Activated T-helper 2 cell treated with anti-CD3 and anti-CD28 coated beads, Interferon-gamma antibody, Interleukin-2, Interleukin-4, amounts not matched to agents 10 μg/mL and 5 μg/mL and 100 μg/mL, durations not matched to agents 14 hours and 24 hours and 36 hours (primary cell): ENCODE data around the gene CCDC183. TPM values are rescaled to one million over a fixed set of nuclear protein-coding genes. Genes with fewer than 3 reads are reported as not detected.
"Not testable (repeated sequence)": the region's sequence is repeated elsewhere in the genome, so short reads cannot be mapped to it uniquely, and the experiment has no call there.

Source experiments
- DNase-seq: peaks from one replicate; pipeline ENCODE4 v3.0.0; 2021; ENCODE audit warnings: low spot score
- H3K27ac Mint-ChIP-seq: one replicate; pipeline ENCODE4 v1.8.0; 2021; ENCODE audit warnings: mixed read lengths
- H3K27me3 Mint-ChIP-seq: one replicate; pipeline ENCODE4 v1.8.0; 2021; ENCODE audit warnings: low read depth, mixed read lengths
- H3K36me3 Mint-ChIP-seq: one replicate; pipeline ENCODE4 v1.8.0; 2021; ENCODE audit warnings: low read depth, mixed read lengths
- H3K4me1 Mint-ChIP-seq: one replicate; pipeline ENCODE4 v1.8.0; 2021; ENCODE audit warnings: low read depth, mixed read lengths
- H3K4me3 Mint-ChIP-seq: one replicate; pipeline ENCODE4 v1.8.0; 2021; ENCODE audit warnings: low read depth, mild to moderate bottlenecking, moderate library complexity, mixed read lengths
- H3K9me3 Mint-ChIP-seq: one replicate; pipeline ENCODE4 v1.8.0; 2021; ENCODE audit warnings: mixed read lengths
- intact Hi-C: fragments of 100-400 bp; cut with micrococcal nuclease; formaldehyde crosslinking; loops from one replicate; pipeline ENCODE4 v1.15.1; 2023
- total RNA-seq: library from RNA; stranded (reverse); gene quantifications from 2 replicates; pipeline ENCODE4 v1.2.3, GENCODE V29; 2022

CCDC183 gene
- total RNA-seq, 1 donor from 2014 or later, result not detected

DNA sequence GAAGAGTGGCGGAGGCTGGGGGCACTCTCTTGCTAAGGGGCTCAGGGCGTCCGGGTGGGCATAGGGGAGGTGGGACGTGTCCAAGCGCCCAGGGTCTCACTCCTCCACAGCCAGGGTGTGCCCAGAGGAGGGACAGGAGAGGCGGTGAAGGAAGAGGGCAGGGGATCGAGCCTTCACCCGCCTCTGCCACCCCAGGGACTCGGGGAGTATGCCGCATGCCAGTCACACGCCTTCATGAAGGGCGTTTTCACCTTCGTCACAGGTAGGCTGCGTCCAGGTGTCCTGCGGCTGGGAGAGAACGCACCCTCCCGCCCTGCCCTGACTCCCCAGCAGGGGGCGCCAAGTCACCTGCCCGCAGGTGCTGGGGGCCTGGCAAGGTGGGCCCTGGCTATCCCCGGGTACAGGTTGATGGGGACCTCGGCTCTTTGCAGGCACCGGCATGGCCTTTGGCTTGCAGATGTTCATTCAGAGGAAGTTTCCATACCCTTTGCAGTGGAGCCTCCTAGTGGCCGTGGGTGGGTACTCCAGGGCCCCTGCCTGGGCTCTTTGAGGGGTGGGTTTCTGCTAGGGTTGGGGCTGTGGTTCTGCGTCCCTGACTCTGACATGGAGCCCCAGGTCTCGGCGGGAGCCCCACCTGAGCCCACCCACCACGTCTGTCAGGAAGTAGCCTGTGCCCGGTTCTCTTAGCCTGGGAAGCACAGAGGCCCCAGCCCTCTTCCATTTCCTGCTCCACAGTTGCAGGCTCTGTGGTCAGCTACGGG is 4.4 kb upstream of the CCDC183 start:
- intact Hi-C loops, result loop anchor here (1.0 to 2.0 kb wide), 3 partner anchors 9 to 201 kb away; partner anchors contain the start of genes PAXX and PHPT1
- Mint-ChIP-seq H3K27me3 (peaks cover 9% of the 10 kb centered on the region), H3K36me3 (peaks cover 9% of the 10 kb centered on the region), H3K27ac (peak overlapping the region; percentile 80), H3K4me3 (peak overlapping the region; percentile 80), H3K9me3 (no peaks in the 10 kb centered on the region), H3K4me1 (peaks cover 23% of the 10 kb centered on the region)
- peak; percentile 60 for DNase-seq

DNA sequence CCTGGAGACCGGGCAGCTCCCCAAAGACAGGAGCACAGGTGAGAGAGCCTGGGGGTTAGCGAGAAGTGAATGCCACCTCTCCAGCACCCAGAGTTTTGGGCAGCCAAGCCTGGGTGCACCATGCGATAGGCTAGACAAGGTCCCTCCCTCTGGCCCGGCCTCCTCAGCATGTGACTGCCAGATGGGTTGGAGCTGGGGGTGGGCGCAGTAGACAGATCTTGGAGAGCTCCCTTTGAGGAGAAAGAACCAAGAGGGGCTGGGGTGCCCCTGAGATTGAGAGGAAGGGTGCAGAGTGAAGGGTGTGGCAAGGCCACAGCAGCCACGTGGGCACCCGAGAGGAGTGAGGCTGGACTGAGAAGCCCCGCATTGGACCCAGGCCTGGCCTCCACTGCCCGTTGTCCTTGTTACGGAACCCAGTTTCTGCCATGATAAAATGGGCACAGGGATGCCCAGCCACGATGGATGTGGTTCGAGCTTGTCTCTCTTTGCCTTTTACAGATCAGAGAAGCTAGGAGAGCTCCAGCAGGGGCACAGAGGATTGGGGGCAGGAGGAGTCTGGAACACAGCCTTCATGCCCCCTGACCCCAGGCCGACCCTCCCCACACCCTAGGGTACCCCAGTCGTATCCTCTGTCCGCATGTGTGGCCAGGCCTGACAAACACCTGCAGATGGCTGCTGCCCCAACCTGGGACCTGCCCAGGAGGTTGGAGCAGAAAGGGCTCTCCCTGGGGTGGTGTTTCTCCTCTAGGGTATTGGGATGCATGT is 3.6 kb upstream of the CCDC183 start:
- Mint-ChIP-seq H3K4me1 (peaks cover 20% of the 10 kb centered on the region), H3K9me3 (no peaks in the 10 kb centered on the region), H3K4me3 (peak overlapping the region; percentile 80), H3K36me3 (peaks cover 9% of the 10 kb centered on the region), H3K27ac (peak overlapping the region; percentile 40), H3K27me3 (peaks cover 11% of the 10 kb centered on the region)
- DNase-seq, result no peak
- intact Hi-C loops, result no loop called here

DNA sequence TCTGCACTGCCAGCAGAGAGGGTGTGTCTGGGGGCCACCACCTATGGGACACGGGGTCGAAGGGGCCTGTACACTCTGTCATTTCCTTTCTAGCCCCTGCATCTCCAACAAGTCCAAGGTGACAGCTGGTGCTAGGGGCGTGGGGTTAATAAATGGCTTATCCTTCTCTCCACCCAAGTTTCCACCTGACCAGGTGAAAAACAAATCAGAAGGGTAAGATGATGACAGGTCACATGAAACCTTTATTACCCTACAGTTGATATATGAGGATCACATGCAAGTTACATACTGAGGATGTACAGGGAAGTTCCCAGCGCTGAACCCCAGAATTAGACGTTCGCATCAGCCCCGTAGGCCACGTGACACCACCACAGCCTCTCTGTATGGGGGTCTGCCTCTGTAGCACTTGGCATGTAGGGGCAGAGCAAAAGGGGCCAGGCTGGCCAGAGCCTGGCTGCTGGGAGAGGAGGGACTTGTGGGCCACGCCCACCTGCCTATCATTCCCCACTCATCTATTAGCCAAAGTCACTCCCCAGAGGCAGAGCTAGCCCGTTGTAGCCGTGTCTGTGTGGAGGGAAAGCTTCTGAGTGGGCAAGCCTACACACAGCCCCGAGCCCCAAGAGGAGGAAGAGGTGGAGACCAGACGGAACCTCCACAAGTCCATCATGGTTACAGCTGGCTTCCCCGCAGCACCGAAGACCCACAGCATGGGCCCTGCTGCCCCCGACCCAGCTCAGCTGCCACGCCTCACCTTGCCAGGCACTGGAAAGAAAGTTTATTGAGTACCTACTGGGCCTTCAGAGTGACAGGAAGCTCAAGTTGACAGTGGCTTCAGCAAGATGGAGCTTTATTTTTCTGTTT is 2.8 kb upstream of the CCDC183 start:
- Mint-ChIP-seq H3K27ac (no peak overlapping the region), H3K4me3 (peak overlapping the region; percentile 30)
- intact Hi-C loops, result no loop called here

DNA sequence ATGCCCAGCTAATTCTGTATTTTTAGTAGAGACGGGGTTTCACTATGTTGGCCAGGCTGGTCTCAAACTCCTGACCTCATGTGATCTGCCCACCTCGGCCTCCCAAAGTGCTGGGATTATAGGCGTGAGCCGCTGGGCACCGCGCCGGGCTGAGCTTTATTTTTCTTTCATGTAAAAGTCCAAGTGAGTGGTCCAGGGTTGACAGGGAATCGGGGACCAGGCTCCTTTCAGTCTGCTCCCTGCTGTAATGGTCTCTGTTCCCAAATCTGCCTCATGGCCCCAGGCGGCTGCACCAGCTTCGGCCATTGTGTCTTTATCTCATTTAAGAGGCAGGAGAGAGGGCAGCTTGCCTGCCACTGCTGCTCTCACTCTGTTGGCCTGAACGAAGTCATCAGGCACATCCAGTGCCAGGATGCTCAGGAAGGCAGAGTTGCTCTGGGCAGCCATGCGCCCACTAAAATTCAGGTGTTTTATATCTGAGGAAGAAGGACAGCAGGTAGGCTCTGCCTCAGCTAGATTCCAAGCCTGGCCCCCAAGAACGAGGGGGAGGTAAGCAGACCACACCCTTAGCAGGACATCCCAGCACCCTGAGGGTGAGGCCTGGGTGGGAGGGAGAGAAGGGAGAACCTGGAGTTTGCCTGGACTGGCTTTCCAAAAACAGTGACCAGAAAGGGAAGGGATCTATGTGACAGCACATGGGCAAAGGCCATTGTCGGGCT is 1.7 kb upstream of the CCDC183 start:
- H3K4me3 Mint-ChIP-seq, result no peak overlapping the region
- intact Hi-C loops, result no loop called here
- DNase-seq, result no peak
- no peaks in the 10 kb centered on the region for H3K9me3 Mint-ChIP-seq
- peaks cover 11% of the 10 kb centered on the region for H3K27me3 Mint-ChIP-seq
- peak overlapping the region; percentile 12 for H3K27ac Mint-ChIP-seq
- peaks cover 9% of the 10 kb centered on the region for H3K36me3 Mint-ChIP-seq
- H3K4me1 Mint-ChIP-seq, result peaks cover 9% of the 10 kb centered on the region

More for the DNA sequence above, 2.8 kb upstream of the CCDC183 start:
- Mint-ChIP-seq H3K4me1 (peaks cover 12% of the 10 kb centered on the region), H3K36me3 (peaks cover 9% of the 10 kb centered on the region), H3K9me3 (no peaks in the 10 kb centered on the region), H3K27me3 (peaks cover 11% of the 10 kb centered on the region)
- DNase-seq, result no peak

DNA sequence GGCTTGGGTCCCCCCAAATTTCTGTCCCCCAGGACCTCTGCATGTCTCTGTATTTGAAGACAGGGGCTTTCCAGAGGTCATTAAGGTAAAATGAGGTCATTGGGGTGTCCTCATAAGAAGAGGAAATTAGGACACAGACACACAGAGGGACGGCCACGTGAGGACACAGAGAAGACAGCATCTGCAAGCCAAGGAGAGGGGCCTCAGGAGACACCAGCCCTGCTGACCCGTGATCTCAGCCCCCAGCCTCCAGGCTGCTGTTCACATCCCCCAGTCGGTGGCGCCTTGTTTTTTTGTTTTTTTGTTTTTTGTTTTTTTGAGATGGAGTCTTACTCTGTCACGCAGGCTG is 1.2 kb upstream of the CCDC183 start:
- intact Hi-C loops, result no loop called here
- Mint-ChIP-seq H3K4me3 (no peak overlapping the region), H3K27me3 (peaks cover 11% of the 10 kb centered on the region), H3K27ac (no peak overlapping the region), H3K4me1 (peaks cover 9% of the 10 kb centered on the region), H3K36me3 (peaks cover 9% of the 10 kb centered on the region), H3K9me3 (no peaks in the 10 kb centered on the region)
- no peak for DNase-seq

DNA sequence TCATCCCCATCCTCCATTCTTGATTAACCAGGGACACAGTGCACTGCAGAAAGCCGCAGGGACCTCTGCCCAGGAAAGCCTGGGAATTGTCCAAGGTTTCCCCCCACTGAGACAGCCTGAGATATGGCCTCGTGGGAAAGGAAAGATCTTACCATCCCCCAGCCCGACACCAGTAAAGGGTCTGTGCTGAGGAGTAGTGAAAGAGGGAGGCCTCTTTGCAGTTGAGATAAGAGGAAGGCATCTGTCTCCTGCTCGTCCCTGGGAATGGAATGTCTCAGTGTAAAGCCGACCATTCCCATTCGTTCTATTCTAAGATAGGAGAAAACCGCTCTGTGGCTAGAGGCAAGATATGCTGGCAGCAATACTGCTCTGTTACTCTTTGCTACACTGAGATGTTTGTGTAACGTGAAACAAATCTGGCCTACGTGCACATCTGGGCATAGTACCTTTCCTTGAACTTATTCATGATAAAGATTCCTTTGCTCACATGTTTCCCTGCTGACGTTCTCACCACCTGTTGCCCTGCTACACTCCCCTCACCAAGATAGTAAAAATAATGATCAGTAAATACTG is 723 bp downstream of the CCDC183 start:
- intact Hi-C loops, DNase-seq, H3K27ac Mint-ChIP-seq: not testable (repeated sequence)

DNA sequence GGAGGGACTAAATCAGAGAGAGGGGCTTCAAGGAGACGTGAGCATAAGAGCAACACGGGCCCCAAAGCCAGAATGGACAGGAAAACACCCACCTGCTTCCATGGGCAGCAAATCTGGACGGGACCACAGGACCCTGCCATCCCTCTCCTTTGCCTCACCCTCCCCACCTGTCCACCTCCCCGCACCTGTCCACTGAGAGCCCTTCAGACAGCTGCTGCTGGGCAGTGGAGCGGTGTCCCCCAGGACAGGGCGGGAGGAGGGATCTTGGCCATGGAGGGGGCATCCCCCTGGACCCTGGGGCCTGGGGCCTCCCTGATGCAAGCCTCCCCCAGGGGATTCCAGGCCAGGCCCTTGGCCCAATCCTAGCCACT is 2.6 kb downstream of the CCDC183 start:
- Mint-ChIP-seq H3K36me3 (no peaks in the 10 kb centered on the region), H3K27me3 (peaks cover 27% of the 10 kb centered on the region), H3K27ac (no peak overlapping the region), H3K4me1 (peaks cover 7% of the 10 kb centered on the region), H3K9me3 (no peaks in the 10 kb centered on the region), H3K4me3 (no peak overlapping the region)
- intact Hi-C loops, result no loop called here
- no peak for DNase-seq

More for the DNA sequence above, 723 bp downstream of the CCDC183 start:
- H3K9me3 Mint-ChIP-seq, H3K4me3 Mint-ChIP-seq, H3K36me3 Mint-ChIP-seq: not testable (repeated sequence)
- peaks cover 12% of the 10 kb centered on the region for H3K4me1 Mint-ChIP-seq
- H3K27me3 Mint-ChIP-seq, result peaks cover 23% of the 10 kb centered on the region

DNA sequence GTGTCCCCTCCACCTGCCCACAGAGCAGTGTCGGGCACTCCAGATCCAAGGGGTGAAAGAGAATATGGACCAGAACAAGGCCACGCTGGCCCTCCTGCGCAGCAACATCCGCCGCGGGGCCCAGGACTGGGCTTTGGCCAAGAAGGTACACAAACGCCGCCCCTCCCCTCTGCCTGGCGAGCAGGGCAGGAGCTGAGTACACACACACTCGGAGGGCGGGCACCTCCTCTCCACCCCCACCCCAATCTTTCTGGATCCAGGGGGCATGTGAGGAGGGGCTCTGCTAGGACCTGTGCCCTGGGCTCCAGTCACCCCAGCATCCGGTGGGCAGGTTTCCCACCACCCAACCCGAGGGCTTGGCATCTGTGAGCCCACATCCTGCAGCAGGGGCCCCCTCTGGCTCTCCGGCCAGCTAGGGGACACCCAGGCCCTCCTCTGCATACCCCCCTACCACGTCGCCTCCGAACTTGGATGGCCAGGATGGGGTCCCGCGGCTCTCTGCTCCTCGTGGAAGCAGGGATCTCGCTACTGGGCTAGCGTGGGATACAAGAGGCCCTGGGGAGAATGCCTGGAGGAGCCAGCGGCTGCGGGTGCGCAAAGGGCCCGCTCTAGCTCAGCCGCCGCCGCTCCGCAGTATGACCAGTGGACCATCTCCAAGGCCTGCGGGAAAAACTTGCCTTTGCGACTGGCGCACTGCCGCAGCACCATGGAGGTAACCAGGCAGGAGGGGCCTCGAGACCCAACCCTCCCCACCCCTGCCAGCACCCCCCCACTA is 3.1 kb downstream of the CCDC183 start:
- Mint-ChIP-seq H3K27me3 (peaks cover 27% of the 10 kb centered on the region), H3K9me3 (no peaks in the 10 kb centered on the region), H3K4me1 (peaks cover 7% of the 10 kb centered on the region), H3K4me3 (no peak overlapping the region), H3K36me3 (no peaks in the 10 kb centered on the region), H3K27ac (no peak overlapping the region)
- intact Hi-C loops, result no loop called here
- no peak for DNase-seq

DNA sequence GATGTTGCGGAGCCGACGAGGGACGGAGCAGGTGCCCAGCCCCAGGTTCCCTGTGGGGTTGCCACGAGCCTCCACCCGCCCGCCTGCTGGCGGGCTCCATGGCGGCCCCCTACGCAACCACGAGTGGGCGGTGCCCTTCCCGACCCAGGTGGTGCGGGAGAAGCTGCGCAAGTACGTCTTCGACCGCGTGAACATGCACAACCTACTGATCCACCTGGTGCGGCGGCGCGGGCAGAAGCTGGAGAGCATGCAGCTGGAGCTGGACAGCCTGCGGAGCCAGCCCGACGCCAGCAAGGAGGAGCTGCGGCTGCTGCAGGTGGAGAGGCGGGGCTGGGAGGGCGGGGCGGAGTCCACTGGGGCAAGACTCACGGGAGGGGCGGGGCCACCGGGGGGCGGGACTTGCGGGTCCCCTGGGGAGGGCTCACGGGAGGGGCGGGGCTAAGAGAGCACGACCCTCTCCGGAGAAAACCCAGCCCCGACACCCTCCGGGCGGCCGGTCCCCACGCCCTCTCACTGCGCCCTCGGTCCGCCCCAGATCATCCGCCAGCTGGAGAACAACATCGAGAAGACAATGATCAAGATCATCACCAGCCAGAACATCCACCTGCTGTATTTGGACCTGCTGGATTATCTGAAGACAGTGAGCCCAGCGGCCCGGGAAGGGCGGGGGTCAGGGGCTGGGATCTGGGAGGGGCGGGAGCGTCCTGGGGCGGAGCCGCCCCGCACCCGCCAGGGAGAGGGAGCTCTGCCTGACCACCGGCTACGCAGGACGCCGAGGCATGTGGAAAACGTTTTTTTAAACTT is 3.9 kb downstream of the CCDC183 start:
- intact Hi-C loops, result loop anchor here (1.0 kb wide), 1 partner anchor 9 kb away; the partner anchor contains the start of gene TMEM141
- Mint-ChIP-seq H3K27ac (no peak overlapping the region), H3K9me3 (no peaks in the 10 kb centered on the region), H3K27me3 (peaks cover 27% of the 10 kb centered on the region), H3K4me3 (peak overlapping the region; percentile 79), H3K36me3 (no peaks in the 10 kb centered on the region), H3K4me1 (peaks cover 7% of the 10 kb centered on the region)
- peak; percentile 66 for DNase-seq

DNA sequence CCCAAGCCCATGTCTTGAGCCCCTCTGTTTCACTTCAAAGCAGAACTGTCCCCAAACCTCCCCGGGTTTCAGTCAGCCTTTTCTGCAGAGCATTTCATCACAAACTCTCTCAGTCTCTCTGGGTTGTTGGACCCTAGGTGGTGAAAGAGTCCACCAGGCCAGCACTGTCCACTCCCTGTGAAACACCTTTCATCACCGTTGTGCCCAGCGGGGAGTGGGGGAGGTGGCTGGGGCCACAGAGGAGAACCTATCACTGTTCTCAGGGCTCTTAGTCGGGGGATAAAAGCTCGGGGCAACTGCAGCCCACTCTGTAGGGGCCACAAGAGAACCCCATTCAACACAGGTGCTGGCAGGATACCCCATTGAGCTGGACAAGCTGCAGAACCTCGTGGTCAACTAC is 6.2 kb downstream of the CCDC183 start:
- Mint-ChIP-seq H3K27me3 (peaks cover 16% of the 10 kb centered on the region), H3K27ac (no peak overlapping the region), H3K9me3 (no peaks in the 10 kb centered on the region), H3K4me1 (peaks cover 11% of the 10 kb centered on the region), H3K4me3 (no peak overlapping the region), H3K36me3 (peaks cover 4% of the 10 kb centered on the region)
- intact Hi-C loops, result no loop called here
- DNase-seq, result no peak

DNA sequence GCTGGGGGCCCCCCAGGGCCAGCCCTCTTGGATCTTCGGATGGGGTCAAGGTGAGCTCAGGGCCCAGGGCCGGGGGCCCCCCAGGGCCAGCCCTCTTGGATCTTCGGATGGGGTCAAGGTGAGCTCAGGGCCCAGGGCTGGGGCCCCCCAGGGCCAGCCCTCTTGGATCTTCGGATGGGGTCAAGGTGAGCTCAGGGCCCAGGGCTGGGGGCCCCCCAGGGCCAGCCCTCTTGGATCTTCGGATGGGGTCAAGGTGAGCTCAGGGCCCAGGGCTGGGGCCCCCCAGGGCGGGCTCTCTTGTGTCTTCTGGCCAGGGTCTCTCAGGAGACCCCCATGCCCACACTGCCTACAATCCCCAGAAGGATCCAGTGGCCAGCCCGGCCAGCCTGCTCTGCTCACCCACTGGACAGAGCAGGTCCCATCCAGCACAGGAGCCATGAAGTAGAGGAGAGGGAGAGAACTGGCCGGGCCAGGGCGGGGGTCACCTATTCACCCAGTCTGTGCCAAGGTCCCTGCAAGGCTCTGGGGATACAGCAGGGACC is 6.9 kb downstream of the CCDC183 start:
- H3K4me1 Mint-ChIP-seq, result peaks cover 11% of the 10 kb centered on the region
- intact Hi-C loops, H3K36me3 Mint-ChIP-seq, H3K9me3 Mint-ChIP-seq, H3K4me3 Mint-ChIP-seq, DNase-seq, H3K27ac Mint-ChIP-seq: not testable (repeated sequence)
- H3K27me3 Mint-ChIP-seq, result peaks cover 16% of the 10 kb centered on the region
